H4 (cell line): ENCODE measurements around the gene MAGEB18. TPM values are rescaled to one million over a fixed set of nuclear protein-coding genes. Genes with fewer than 3 reads are reported as not detected.

ENCODE experiments used
- DNase-seq: peaks from one replicate; pipeline ENCODE4 v3.0.0-alpha.2; 2015; ENCODE audit warnings: low spot score
- total RNA-seq: library from RNA; depleted of rRNA; stranded (reverse); fragments of >200 nt; shearing (Covaris generic); gene quantifications from 2 replicates; pipeline ENCODE4 v1.2.3, GENCODE V29; 2014; rRNA removed

The MAGEB18 gene
- 0.60 TPM in 1 of 2 replicates, not detected in the other for total RNA-seq

- DNase-seq: no peak
Measured at GRCh38 chrX:26138274-26138673, at the start of gene MAGEB18. MAGEB18 (plus strand) TSS chrX:26138343; CDS start chrX:26138986, 643 bp downstream.

DNA sequence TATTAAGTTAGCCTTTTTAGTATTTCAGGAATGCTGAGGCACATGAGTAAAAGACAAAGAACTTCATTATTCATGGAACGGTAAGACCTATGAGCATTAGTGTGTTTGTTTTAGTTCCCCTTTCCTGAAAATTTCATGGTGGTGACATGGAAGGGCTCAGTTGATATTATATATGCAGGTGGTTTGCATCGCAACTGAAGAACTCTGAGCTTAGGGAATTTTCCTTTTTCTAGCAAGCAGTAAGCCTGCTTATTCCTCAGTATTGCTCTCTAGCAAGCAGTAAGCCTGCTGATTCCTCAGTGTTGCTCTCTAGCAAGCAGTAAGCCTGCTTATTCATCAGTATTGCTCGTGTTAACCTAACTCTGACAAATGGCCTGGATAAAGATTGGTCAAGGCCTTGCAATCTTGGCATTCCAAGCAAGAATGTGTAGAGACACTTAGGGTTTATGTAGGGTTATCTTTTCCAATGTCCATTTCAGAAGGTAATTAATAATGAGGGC lies 37.7 kb upstream of the MAGEB18 start:
- DNase-seq: no peak

- no peak for DNase-seq
Measured at GRCh38 chrX:26109142-26109541, 29.0 kb upstream of the MAGEB18 start.

- no peak for DNase-seq
Measured at GRCh38 chrX:26146024-26146423, 7.9 kb downstream of the MAGEB18 start.

- DNase-seq: no peak
Measured at GRCh38 chrX:26160301-26160700, 22.2 kb downstream of the MAGEB18 start, which contains the start of gene MAGEB6B. MAGEB6B (plus strand) TSS chrX:26160601; CDS start chrX:26160601, 0 bp downstream.

Other genes starting within 250 kb of the MAGEB18 start
- gene MAGEB6B, start 22.3 kb downstream of the MAGEB18 start, total RNA-seq: not detected in 2 replicates
- gene MAGEB6, start 54.1 kb downstream of the MAGEB18 start, total RNA-seq: 0.84 and 1.6 TPM in 2 replicates
- not detected in 2 replicates for gene MAGEB5, start 77.8 kb downstream of the MAGEB18 start, total RNA-seq